ENCODE measurements around the gene INTS6. TPM values are rescaled to one million over a fixed set of nuclear protein-coding genes. Genes with fewer than 3 reads are reported as not detected.

Gene INTS6
- total RNA-seq, 4 donors from 2014 or later, result 30.8 to 60.1 (median 45.5) TPM

- Histone ChIP-seq H3K4me1 (no peaks in the 10 kb centered on the region), H3K4me3 (no peak overlapping the region), H3K27me3 (no peaks in the 10 kb centered on the region), H3K9me3 (no peaks in the 10 kb centered on the region), H3K36me3 (no peaks in the 10 kb centered on the region), H3K27ac (no peak overlapping the region)
- 76 to 82% methylated on average over 14 of the region's 14 CpGs for WGBS, 2 donors
- no peak for DNase-seq (ENCODE audit: low spot score in 2 of 2)
- TF ChIP-seq POLR2A (IDR thresholded peaks at IDR 0.05), result no peak
- no peak for TF ChIP-seq EP300 (IDR thresholded peaks at IDR 0.05)
- TF ChIP-seq CTCF (IDR thresholded peaks at IDR 0.05), result no peak
Observed at GRCh38 chr13:51324714-51325420, 128.0 kb downstream of the INTS6 start.

GRCh38 chr13:51323824-51324511 lies 128.9 kb downstream of the INTS6 start:
- H3K27me3 ChIP-seq, result no peaks in the 10 kb centered on the region
- no peaks in the 10 kb centered on the region for H3K9me3 ChIP-seq
- no peak overlapping the region for H3K27ac ChIP-seq
- H3K36me3 ChIP-seq, result no peaks in the 10 kb centered on the region
- no peak overlapping the region for H3K4me3 ChIP-seq
- WGBS, 2 donors, result 75 to 77% methylated on average over 5 of the region's 5 CpGs
- no peak for DNase-seq (ENCODE audit: low spot score in 2 of 2)
- no peak for TF ChIP-seq EP300 (IDR thresholded peaks at IDR 0.05)
- TF ChIP-seq POLR2A (IDR thresholded peaks at IDR 0.05), result no peak
- no peak for TF ChIP-seq CTCF (IDR thresholded peaks at IDR 0.05)
- H3K4me1 ChIP-seq, result no peaks in the 10 kb centered on the region

GRCh38 chr13:51322826-51323225 lies 130.0 kb downstream of the INTS6 start:
- WGBS, 2 donors, result 81 to 87% methylated on average over 3 of the region's 3 CpGs
- Histone ChIP-seq H3K4me1 (no peaks in the 10 kb centered on the region), H3K27me3 (no peaks in the 10 kb centered on the region), H3K36me3 (no peaks in the 10 kb centered on the region), H3K27ac (no peak overlapping the region), H3K9me3 (no peaks in the 10 kb centered on the region), H3K4me3 (no peak overlapping the region)
- TF ChIP-seq CTCF (IDR thresholded peaks at IDR 0.05) (no peak), EP300 (IDR thresholded peaks at IDR 0.05) (no peak), POLR2A (IDR thresholded peaks at IDR 0.05) (no peak)
- DNase-seq (ENCODE audit: low spot score in 2 of 2), result no peak

- Histone ChIP-seq H3K9me3 (no peaks in the 10 kb centered on the region), H3K36me3 (no peaks in the 10 kb centered on the region), H3K4me1 (no peaks in the 10 kb centered on the region), H3K27ac (no peak overlapping the region), H3K27me3 (no peaks in the 10 kb centered on the region), H3K4me3 (no peak overlapping the region)
- 68 to 76% methylated on average over 2 of the region's 2 CpGs for WGBS, 2 donors
- TF ChIP-seq CTCF (IDR thresholded peaks at IDR 0.05), result no peak
- no peak for TF ChIP-seq POLR2A (IDR thresholded peaks at IDR 0.05)
- TF ChIP-seq EP300 (IDR thresholded peaks at IDR 0.05), result no peak
- no peak for DNase-seq (ENCODE audit: low spot score in 2 of 2)
Observed at GRCh38 chr13:51321836-51322235, 131.0 kb downstream of the INTS6 start.

- TF ChIP-seq EP300 (IDR thresholded peaks at IDR 0.05) (no peak), POLR2A (IDR thresholded peaks at IDR 0.05) (no peak), CTCF (IDR thresholded peaks at IDR 0.05) (no peak)
- Histone ChIP-seq H3K4me3 (no peak overlapping the region), H3K27me3 (no peaks in the 10 kb centered on the region), H3K27ac (no peak overlapping the region), H3K36me3 (no peaks in the 10 kb centered on the region), H3K4me1 (peaks cover 0 to 7% (median 2%) of the 10 kb centered on the region in 4 donors), H3K9me3 (no peaks in the 10 kb centered on the region)
- no peak for DNase-seq (ENCODE audit: low spot score in 2 of 2)
- 90 to 95% methylated on average over 3 of the region's 3 CpGs for WGBS, 2 donors
Observed at GRCh38 chr13:51318876-51319275, 134.0 kb downstream of the INTS6 start.
